Measurements from ENCODE around the gene DHDDS.
A peak's percentile ranks its signal among the peaks of the same experiment; 100 is the strongest.
"Not testable (repeated sequence)": the region's sequence is repeated elsewhere in the genome, so short reads cannot be mapped to it uniquely, and the experiment has no call there.

Gene DHDDS

GRCh38 chr1:26477446-26478152 is 45.5 kb downstream of the DHDDS start:
- DNase-seq: no peak

GRCh38 chr1:26478159-26478558 is 46.0 kb downstream of the DHDDS start:
- no peak for DNase-seq

- DNase-seq: no peak
Observed at GRCh38 chr1:26478988-26479387, 46.9 kb downstream of the DHDDS start.

- DNase-seq: no peak
Observed at GRCh38 chr1:26482921-26483320, 50.8 kb downstream of the DHDDS start.

GRCh38 chr1:26483980-26484379 is 51.9 kb downstream of the DHDDS start:
- DNase-seq: no peak

GRCh38 chr1:26490155-26490554 is 58.0 kb downstream of the DHDDS start:
- no peak for DNase-seq

GRCh38 chr1:26493267-26493666 is 61.1 kb downstream of the DHDDS start:
- DNase-seq: no peak

GRCh38 chr1:26493938-26494337 is 61.8 kb downstream of the DHDDS start:
- no peak for DNase-seq

- DNase-seq: no peak
Observed at GRCh38 chr1:26496861-26497260, 64.7 kb downstream of the DHDDS start.

- DNase-seq: no peak
Observed at GRCh38 chr1:26498894-26499293, 66.8 kb downstream of the DHDDS start.

- DNase-seq: peak; percentile 83
Observed at GRCh38 chr1:26500488-26501175, 68.5 kb downstream of the DHDDS start.

GRCh38 chr1:26510711-26511110 is 78.6 kb downstream of the DHDDS start:
- DNase-seq: not testable (repeated sequence)

GRCh38 chr1:26515836-26516235 is 83.7 kb downstream of the DHDDS start:
- not testable (repeated sequence) for DNase-seq

- DNase-seq: no peak
Observed at GRCh38 chr1:26516987-26517765, 85.1 kb downstream of the DHDDS start.

GRCh38 chr1:26517766-26518049 is 85.6 kb downstream of the DHDDS start:
- DNase-seq: no peak

- no peak for DNase-seq
Observed at GRCh38 chr1:26518355-26518754, 86.2 kb downstream of the DHDDS start.

- DNase-seq: no peak
Observed at GRCh38 chr1:26520339-26520738, 88.2 kb downstream of the DHDDS start.

Data from NCI-H2107 (cell line).